Articular chondrocyte of knee joint (primary cell): ENCODE data around the gene ASB17. TPM values are rescaled to one million over a fixed set of nuclear protein-coding genes. Genes with fewer than 3 reads are reported as not detected.

Source experiments
- total RNA-seq: library from RNA; depleted of rRNA; stranded (reverse); fragments of >200 nt; gene quantifications from 2 replicates; pipeline ENCODE4 v1.2.3, GENCODE V29; 2012

Gene ASB17, protein sequence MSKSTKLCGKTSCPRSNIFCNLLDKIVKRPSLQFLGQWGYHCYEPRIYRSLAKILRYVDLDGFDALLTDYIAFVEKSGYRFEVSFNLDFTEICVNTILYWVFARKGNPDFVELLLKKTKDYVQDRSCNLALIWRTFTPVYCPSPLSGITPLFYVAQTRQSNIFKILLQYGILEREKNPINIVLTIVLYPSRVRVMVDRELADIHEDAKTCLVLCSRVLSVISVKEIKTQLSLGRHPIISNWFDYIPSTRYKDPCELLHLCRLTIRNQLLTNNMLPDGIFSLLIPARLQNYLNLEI
- not detected in 2 replicates for total RNA-seq

GRCh38 chr1:75932304-75932703 is at the start of gene ASB17:
Gene ASB17, minus strand, starts transcription at chr1:75932404. Its CDS starts 113 bp downstream, at chr1:75932291.

Other genes starting within 250 kb of the ASB17 start
- 45.0 and 55.7 TPM in 2 replicates for gene ACADM, start 207.7 kb downstream of the ASB17 start, total RNA-seq
- gene RABGGTB, start 146.1 kb downstream of the ASB17 start, total RNA-seq: 98.1 and 111 TPM in 2 replicates
- 0.13 and 4.3 TPM in 2 replicates for gene MSH4, start 135.5 kb downstream of the ASB17 start, total RNA-seq
- gene ST6GALNAC3, start 142.3 kb upstream of the ASB17 start, total RNA-seq: 0.11 and 0.13 TPM in 2 replicates